Measurements from ENCODE around the gene SAMD4A. TPM values are rescaled to one million over a fixed set of nuclear protein-coding genes. Genes with fewer than 3 reads are reported as not detected.

Gene SAMD4A
- total and polyA plus RNA-seq, 2 experiments from 2014 or later, result 7.2 to 33.0 TPM

- no peaks in the 10 kb centered on the region for H3K27me3 ChIP-seq (replicated peaks; ENCODE audit: insufficient read depth)
- H3K9ac ChIP-seq, result no peak overlapping the region
- 0 out of 2 replicates have a peak, but pooled peaks cover 3% of the 10 kb centered on the region for H3K9me2 ChIP-seq (ENCODE audit: insufficient read depth)
- in situ Hi-C loops (cut with MboI), result no loop called here
- no peak for DNase-seq
- H3K36me3 ChIP-seq (ENCODE audit: low read depth), result peaks cover 12% of the 10 kb centered on the region; the same call in 1 of the 2 replicates
- H3K27ac ChIP-seq, result no peak overlapping the region
- peaks cover 8% of the 10 kb centered on the region; the same call in 1 of the 2 replicates for H4K20me1 ChIP-seq (ENCODE audit: insufficient read depth)
- H3K79me2 ChIP-seq (ENCODE audit: insufficient read depth), result peaks cover 89% of the 10 kb centered on the region
- no peak overlapping the region for H3K4me2 ChIP-seq (ENCODE audit: unreplicated experiment)
- 95 to 99% methylated on average over 7 of the region's 7 CpGs for WGBS, 2 experiments (ENCODE audit: low coverage in 1 of 2, low lambda C conversion rate in 2 of 2, missing lambda C conversion rate in 2 of 2)
- no peak overlapping the region for H3K4me3 ChIP-seq
- TF ChIP-seq EZH2 (IDR thresholded peaks at IDR 0.05; ENCODE audit: insufficient read depth, poor library complexity, severe bottlenecking), result no peak
- no peak for TF ChIP-seq EZH2phosphoT487 (IDR thresholded peaks at IDR 0.05; ENCODE audit: insufficient read depth, low read depth)
- no peak overlapping the region for H2AFZ ChIP-seq
- peaks cover 5% of the 10 kb centered on the region for H3F3A ChIP-seq (ENCODE audit: insufficient read depth)
- peaks cover 9% of the 10 kb centered on the region for H3K4me1 ChIP-seq (ENCODE audit: insufficient read depth)
- no peaks in the 10 kb centered on the region for H3K9me3 ChIP-seq (ENCODE audit: low read depth)
Measured at GRCh38 chr14:54739514-54739913, 172.6 kb downstream of the SAMD4A start.

- no peak overlapping the region for H2AFZ ChIP-seq
- H3K9me3 ChIP-seq (ENCODE audit: low read depth), result no peaks in the 10 kb centered on the region
- peaks cover 12% of the 10 kb centered on the region; the same call in 1 of the 2 replicates for H3K36me3 ChIP-seq (ENCODE audit: low read depth)
- H3K27ac ChIP-seq, result no peak overlapping the region
- in situ Hi-C loops (cut with MboI), result no loop called here
- peaks cover 88% of the 10 kb centered on the region for H3K79me2 ChIP-seq (ENCODE audit: insufficient read depth)
- H3K27me3 ChIP-seq (replicated peaks; ENCODE audit: insufficient read depth), result no peaks in the 10 kb centered on the region
- H3K9ac ChIP-seq, result no peak overlapping the region
- 0 out of 2 replicates have a peak, but pooled peaks cover 3% of the 10 kb centered on the region for H3K9me2 ChIP-seq (ENCODE audit: insufficient read depth)
- peaks cover 7% of the 10 kb centered on the region for H4K20me1 ChIP-seq (ENCODE audit: insufficient read depth)
- no peak overlapping the region for H3K4me3 ChIP-seq
- no peak for DNase-seq
- TF ChIP-seq EZH2 (IDR thresholded peaks at IDR 0.05; ENCODE audit: insufficient read depth, poor library complexity, severe bottlenecking), result no peak
- no peak for TF ChIP-seq EZH2phosphoT487 (IDR thresholded peaks at IDR 0.05; ENCODE audit: insufficient read depth, low read depth)
- peaks cover 2% of the 10 kb centered on the region for H3F3A ChIP-seq (ENCODE audit: insufficient read depth)
- peaks cover 6% of the 10 kb centered on the region for H3K4me1 ChIP-seq (ENCODE audit: insufficient read depth)
- no peak overlapping the region for H3K4me2 ChIP-seq (ENCODE audit: unreplicated experiment)
- WGBS, 2 experiments (ENCODE audit: low coverage in 1 of 2, low lambda C conversion rate in 2 of 2, missing lambda C conversion rate in 2 of 2), result 91 to 95% methylated on average over 5 of the region's 5 CpGs
Measured at GRCh38 chr14:54742492-54743350, 175.8 kb downstream of the SAMD4A start.

- Histone ChIP-seq H3K27ac (no peak overlapping the region), H3K9ac (no peak overlapping the region), H3K36me3 (ENCODE audit: low read depth) (peaks cover 9% of the 10 kb centered on the region; the same call in 1 of the 2 replicates), H3K27me3 (replicated peaks; ENCODE audit: insufficient read depth) (no peaks in the 10 kb centered on the region), H3K4me2 (ENCODE audit: unreplicated experiment) (no peak overlapping the region), H3K79me2 (ENCODE audit: insufficient read depth) (peaks cover 88% of the 10 kb centered on the region), H3F3A (ENCODE audit: insufficient read depth) (no peaks in the 10 kb centered on the region), H3K9me3 (ENCODE audit: low read depth) (no peaks in the 10 kb centered on the region), H4K20me1 (ENCODE audit: insufficient read depth) (peaks cover 5% of the 10 kb centered on the region; the same call in 1 of the 2 replicates), H2AFZ (no peak overlapping the region), H3K9me2 (ENCODE audit: insufficient read depth) (0 out of 2 replicates have a peak, but pooled peaks cover 3% of the 10 kb centered on the region), H3K4me1 (ENCODE audit: insufficient read depth) (no peaks in the 10 kb centered on the region), H3K4me3 (no peak overlapping the region)
- DNase-seq, result no peak
- TF ChIP-seq EZH2phosphoT487 (IDR thresholded peaks at IDR 0.05; ENCODE audit: insufficient read depth, low read depth) (no peak), EZH2 (IDR thresholded peaks at IDR 0.05; ENCODE audit: insufficient read depth, poor library complexity, severe bottlenecking) (no peak)
- in situ Hi-C loops (cut with MboI), result no loop called here
- WGBS, 2 experiments (ENCODE audit: low coverage in 1 of 2, low lambda C conversion rate in 2 of 2, missing lambda C conversion rate in 2 of 2), result 87 to 90% methylated on average over 5 of the region's 5 CpGs
Measured at GRCh38 chr14:54743382-54743781, 176.5 kb downstream of the SAMD4A start.

DNA sequence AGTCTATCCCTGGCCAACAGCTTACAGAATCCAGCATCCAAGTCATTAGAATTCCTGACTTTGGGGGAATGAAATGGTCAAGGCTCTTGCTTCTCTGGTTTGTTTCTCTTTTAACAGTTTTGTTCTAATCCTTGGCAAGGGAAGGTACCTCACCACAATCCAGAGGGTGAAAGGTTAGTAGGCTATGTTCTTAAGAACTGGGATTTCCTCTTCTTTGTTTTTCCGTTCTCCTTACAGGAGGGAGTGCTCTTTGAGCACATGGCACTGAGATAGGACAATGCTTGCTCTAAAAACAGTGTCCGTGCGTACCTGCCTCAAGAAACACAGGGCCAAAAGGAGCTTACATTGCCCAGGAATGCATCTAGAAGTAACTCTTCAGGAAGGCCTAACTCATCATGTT, 179.1 kb downstream of the SAMD4A start:
- Histone ChIP-seq H3K27ac (no peak overlapping the region), H3K9me3 (ENCODE audit: low read depth) (no peaks in the 10 kb centered on the region), H3K79me2 (ENCODE audit: insufficient read depth) (peaks cover 75% of the 10 kb centered on the region), H3K4me3 (no peak overlapping the region), H3K4me2 (ENCODE audit: unreplicated experiment) (no peak overlapping the region), H3K27me3 (replicated peaks; ENCODE audit: insufficient read depth) (no peaks in the 10 kb centered on the region), H3K9ac (no peak overlapping the region), H3K4me1 (ENCODE audit: insufficient read depth) (no peaks in the 10 kb centered on the region), H2AFZ (no peak overlapping the region), H3K36me3 (ENCODE audit: low read depth) (peaks cover 4% of the 10 kb centered on the region), H3K9me2 (ENCODE audit: insufficient read depth) (0 out of 2 replicates have a peak, but pooled peaks cover 3% of the 10 kb centered on the region), H4K20me1 (ENCODE audit: insufficient read depth) (no peaks in the 10 kb centered on the region; the same call in 1 of the 2 replicates), H3F3A (ENCODE audit: insufficient read depth) (no peaks in the 10 kb centered on the region)
- no peak for TF ChIP-seq EZH2phosphoT487 (IDR thresholded peaks at IDR 0.05; ENCODE audit: insufficient read depth, low read depth)
- TF ChIP-seq EZH2 (IDR thresholded peaks at IDR 0.05; ENCODE audit: insufficient read depth, poor library complexity, severe bottlenecking), result no peak
- no peak for DNase-seq
- in situ Hi-C loops (cut with MboI), result no loop called here
- WGBS, 2 experiments (ENCODE audit: low coverage in 1 of 2, low lambda C conversion rate in 2 of 2, missing lambda C conversion rate in 2 of 2), result 96 to 99% methylated on average over 3 of the region's 3 CpGs
